Prostate gland (tissue), 2 donors: ENCODE results near the gene HSD17B1.

Source experiments
- POLR2A ChIP-seq: fragments of 450-650 bp; IDR thresholded peaks from one replicate; pipeline ENCODE4 v1.6.1; 2016; ENCODE audit warnings: antibody characterized with exemption, mild to moderate bottlenecking
- POLR2AphosphoS5 ChIP-seq: sonication (generic); formaldehyde crosslinking; IDR thresholded peaks from one replicate; pipeline ENCODE4 v1.6.1; 2017; ENCODE audit warnings: antibody characterized with exemption
- TF ChIP-seq, protein P1 (sequence below), 4 experiments: fragments of 200-600 bp in 2 of 4; fragments of 450-650 bp in 2 of 4; sonication (generic) in 2 of 4; IDR thresholded peaks; 1 replicate in 3 of 4; 2 replicates in 1 of 4; pipeline ENCODE4 v1.5.1; 2016 to 2019; ENCODE audit warnings: antibody characterized with exemption in 4 of 4, mild to moderate bottlenecking in 2 of 4, moderate library complexity in 2 of 4

DNA sequence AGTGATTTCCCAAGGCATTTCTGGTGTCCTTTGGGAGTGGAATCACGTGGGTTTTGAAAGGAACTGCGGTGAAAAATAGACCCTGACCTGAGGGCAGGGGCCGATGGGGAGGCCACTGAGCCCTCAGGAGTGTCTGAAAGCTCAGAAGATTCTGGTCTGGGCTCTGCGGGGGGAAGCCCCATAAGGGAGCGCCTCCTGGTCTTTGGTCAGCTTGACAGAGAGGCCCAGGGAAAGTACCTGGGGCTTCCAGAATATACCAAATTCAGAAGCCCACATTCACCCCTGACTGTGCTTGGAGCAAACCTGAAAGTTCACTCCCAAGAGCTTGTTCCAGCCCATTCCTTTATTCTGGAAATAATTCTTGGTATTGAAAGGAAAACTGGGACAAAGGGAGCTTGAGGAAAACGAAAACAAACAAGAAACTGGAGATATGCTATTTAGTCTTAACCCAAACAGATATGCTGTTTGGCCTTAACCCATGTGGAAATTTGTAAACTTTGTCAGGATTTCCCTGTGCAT, 39.9 kb upstream of the HSD17B1 start:
- TF ChIP-seq, protein P1, sequence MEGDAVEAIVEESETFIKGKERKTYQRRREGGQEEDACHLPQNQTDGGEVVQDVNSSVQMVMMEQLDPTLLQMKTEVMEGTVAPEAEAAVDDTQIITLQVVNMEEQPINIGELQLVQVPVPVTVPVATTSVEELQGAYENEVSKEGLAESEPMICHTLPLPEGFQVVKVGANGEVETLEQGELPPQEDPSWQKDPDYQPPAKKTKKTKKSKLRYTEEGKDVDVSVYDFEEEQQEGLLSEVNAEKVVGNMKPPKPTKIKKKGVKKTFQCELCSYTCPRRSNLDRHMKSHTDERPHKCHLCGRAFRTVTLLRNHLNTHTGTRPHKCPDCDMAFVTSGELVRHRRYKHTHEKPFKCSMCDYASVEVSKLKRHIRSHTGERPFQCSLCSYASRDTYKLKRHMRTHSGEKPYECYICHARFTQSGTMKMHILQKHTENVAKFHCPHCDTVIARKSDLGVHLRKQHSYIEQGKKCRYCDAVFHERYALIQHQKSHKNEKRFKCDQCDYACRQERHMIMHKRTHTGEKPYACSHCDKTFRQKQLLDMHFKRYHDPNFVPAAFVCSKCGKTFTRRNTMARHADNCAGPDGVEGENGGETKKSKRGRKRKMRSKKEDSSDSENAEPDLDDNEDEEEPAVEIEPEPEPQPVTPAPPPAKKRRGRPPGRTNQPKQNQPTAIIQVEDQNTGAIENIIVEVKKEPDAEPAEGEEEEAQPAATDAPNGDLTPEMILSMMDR (IDR thresholded peaks at IDR 0.05): no peak
- no peak for TF ChIP-seq POLR2AphosphoS5
- no peak for TF ChIP-seq POLR2A
